K562 (cell line): ENCODE results near the gene POLN. TPM values are rescaled to one million over a fixed set of nuclear protein-coding genes. Genes with fewer than 3 reads are reported as not detected.

Experiments
- CHD2 ChIP-seq: IDR thresholded peaks from 2 replicates; pipeline ENCODE4 v1.6.1; 2011; ENCODE audit warnings: low read depth, low read length
- CSDE1 ChIP-seq, 2 experiments: fragments of 450-650 bp; IDR thresholded peaks; 2 replicates each; pipeline ENCODE4 v1.6.1; 2016; ENCODE audit warnings: mild to moderate bottlenecking in 1 of 2
- DLX4 ChIP-seq: fragments of 250-450 bp; sonication (Bioruptor Pico); IDR thresholded peaks from 2 replicates; pipeline ENCODE4 v1.6.1; 2021; ENCODE audit warnings: mild to moderate bottlenecking
- ETV1 ChIP-seq: fragments of 450-650 bp; conservative IDR thresholded peaks from 2 replicates; pipeline ENCODE4 v1.6.1; 2016; ENCODE audit warnings: missing genetic modification characterization, control low read depth, low read depth, missing compliant biosample characterization
- GABPB2 ChIP-seq: fragments of 250-450 bp; sonication (Bioruptor Pico); conservative IDR thresholded peaks from 2 replicates; pipeline ENCODE4 v1.5.1; 2021; ENCODE audit warnings: mild to moderate bottlenecking
- HBP1 ChIP-seq: fragments of 450-650 bp; formaldehyde crosslinking; IDR thresholded peaks from 2 replicates; pipeline ENCODE4 v1.4.0; 2022; ENCODE audit warnings: missing genetic modification characterization
- HMBOX1 ChIP-seq: sonication (generic); IDR thresholded peaks from 2 replicates; pipeline ENCODE4 v1.6.1; 2016
- ID3 ChIP-seq, 2 experiments: fragments of 250-450 bp in 1 of 2; fragments of 450-650 bp in 1 of 2; sonication (Bioruptor Pico) in 1 of 2; IDR thresholded peaks; 2 replicates each; pipeline versions ENCODE4 v1.6.1 to v1.8.0; 2016 to 2021; ENCODE audit warnings: mild to moderate bottlenecking in 2 of 2, moderate library complexity in 2 of 2, missing compliant biosample characterization in 1 of 2, missing genetic modification characterization in 1 of 2
- KAT7 ChIP-seq: sonication (generic); formaldehyde crosslinking; IDR thresholded peaks from 2 replicates; pipeline ENCODE4 v1.8.0; 2022; ENCODE audit warnings: missing genetic modification reagents, mild to moderate bottlenecking, borderline replicate concordance
- KDM4B ChIP-seq, 2 experiments: fragments of 450-650 bp in 1 of 2; sonication (generic) in 1 of 2; IDR thresholded peaks; 2 replicates each; pipeline ENCODE4 v1.6.1; 2016 to 2017; ENCODE audit warnings: borderline replicate concordance in 2 of 2, antibody characterized with exemption in 1 of 2, low read depth in 1 of 2, mild to moderate bottlenecking in 1 of 2
- MEF2D ChIP-seq: conservative IDR thresholded peaks from 2 replicates; pipeline ENCODE4 v1.6.1; 2016; ENCODE audit warnings: low read depth, missing genetic modification characterization, missing compliant biosample characterization
- MLLT1 ChIP-seq, 2 experiments: fragments of 450-650 bp; IDR thresholded peaks; 2 replicates each; pipeline ENCODE4 v1.6.1; 2016
- MTA1 ChIP-seq: fragments of 450-650 bp; IDR thresholded peaks from 2 replicates; pipeline ENCODE4 v1.6.1; 2017; ENCODE audit warnings: borderline replicate concordance
- NCOR1 ChIP-seq: fragments of 450-650 bp; IDR thresholded peaks from 2 replicates; pipeline ENCODE4 v1.6.1; 2016; ENCODE audit warnings: mild to moderate bottlenecking, moderate library complexity
- NELFE ChIP-seq: IDR thresholded peaks from 2 replicates; pipeline ENCODE4 v1.6.1; 2011; ENCODE audit warnings: mild to moderate bottlenecking; ENCODE audit not compliant: insufficient read depth, insufficient read length
- NFATC3 ChIP-seq: fragments of 450-650 bp; IDR thresholded peaks from 2 replicates; pipeline ENCODE4 v1.6.1; 2017; ENCODE audit warnings: mild to moderate bottlenecking
- NFYB ChIP-seq: IDR thresholded peaks from 2 replicates; pipeline ENCODE4 v1.6.1; 2011; ENCODE audit warnings: mild to moderate bottlenecking, moderate library complexity; ENCODE audit not compliant: insufficient read length; ENCODE audit errors: extremely low read depth
- ZNF146 ChIP-seq: IDR thresholded peaks from one replicate; pipeline ENCODE4 v1.6.1; 2018; ENCODE audit warnings: missing compliant biosample characterization; ENCODE audit not compliant: unreplicated experiment
- ZNF592 ChIP-seq: fragments of 450-650 bp; IDR thresholded peaks from 2 replicates; pipeline ENCODE4 v1.6.1; 2017; ENCODE audit warnings: antibody characterized with exemption, mild to moderate bottlenecking
- ZNF780A ChIP-seq: fragments of 250-450 bp; sonication (Bioruptor Pico); IDR thresholded peaks from 2 replicates; pipeline ENCODE4 v1.5.0; 2021; ENCODE audit warnings: mild to moderate bottlenecking
- polyA plus RNA-seq, 8 experiments: library from polyadenylated mRNA; depleted of rRNA in 4 of 8; stranded (reverse) in 5 of 8; unstranded in 3 of 8; fragments of >200 nt; fragmentation: Nextera tagmentation in 2 of 8; fragmentation: Illumina TruSeq in 1 of 8; extraction: Ambion mirVana in 2 of 8; extraction: Trizol in 1 of 8; gene quantifications; 2 replicates each; pipeline versions ENCODE4 v1.2.1 to v1.2.3, GENCODE V29; 2011 to 2014; ENCODE audit warnings: inconsistent platforms in 1 of 8, missing spikeins in 1 of 8
- total RNA-seq, 7 experiments: library from RNA; depleted of rRNA in 6 of 7; stranded (reverse); fragments of >200 nt in 6 of 7; fragmentation: Illumina TruSeq in 2 of 7; extraction: Trizol in 2 of 7; gene quantifications; 2 replicates each; pipeline versions ENCODE4 v1.2.1 to v1.2.3, GENCODE V29; 2011 to 2021; ENCODE audit warnings: low replicate concordance in 1 of 7

Gene POLN
- total and polyA plus RNA-seq, 9 of the 15 experiments (the other 6 are each of a cell fraction or from before 2014, with no cell fraction given) = 0.08 to 0.91 (median 0.32) TPM

- no peak for TF ChIP-seq ZNF592
- TF ChIP-seq KAT7 (CRISPR knock-in tag) = no peak
- no peak for TF ChIP-seq MTA1
- no peak for TF ChIP-seq DLX4 (CRISPR knock-in tag)
- no peak for TF ChIP-seq MEF2D (tag)
- TF ChIP-seq NELFE = no peak
- no peak for TF ChIP-seq KDM4B (IDR thresholded peaks at IDR 0.05; ENCODE audit: borderline replicate concordance in 2 of 2, low read depth in 1 of 2)
- TF ChIP-seq MLLT1 (IDR thresholded peaks at IDR 0.05) = peak in 1 of 2 experiments; percentile 62; a peak in 1 of 4 replicates
- no peak for TF ChIP-seq HBP1 (CRISPR knock-in tag)
- TF ChIP-seq NFYB = no peak
- TF ChIP-seq CHD2 = no peak
- 0 out of 2 replicates have a peak, but pooled peaks have one; percentile 14 for TF ChIP-seq HMBOX1
- TF ChIP-seq NFATC3 = no peak
- no peak for TF ChIP-seq CSDE1 (IDR thresholded peaks at IDR 0.05)
- TF ChIP-seq ETV1 (tag) = no peak
- TF ChIP-seq ZNF146 (CRISPR knock-in tag) = no peak
- TF ChIP-seq ZNF780A (CRISPR knock-in tag) = no peak
- no peak for TF ChIP-seq ID3 (CRISPR knock-in tag; IDR thresholded peaks at IDR 0.05)
- TF ChIP-seq ID3 (tag; IDR thresholded peaks at IDR 0.05) = peak; percentile 99
- no peak for TF ChIP-seq NCOR1
- TF ChIP-seq GABPB2 (CRISPR knock-in tag) = no peak
Observed at GRCh38 chr4:2163311-2163821, 78.6 kb downstream of the POLN start (continued).
